Thyroid gland (tissue), 4 donors: ENCODE results near the gene KRTAP10-3. TPM values are rescaled to one million over a fixed set of nuclear protein-coding genes. Genes with fewer than 3 reads are reported as not detected.
"Not testable (repeated sequence)": the region's sequence is repeated elsewhere in the genome, so short reads cannot be mapped to it uniquely, and the experiment has no call there.

Experiments
- DNase-seq, 2 donors: peaks; one replicate each; pipeline ENCODE4 v3.0.0-alpha.2; 2019
- H3K27ac ChIP-seq, 3 donors: fragments of 200-600 bp; sonication (generic); 1 replicate in 2 of 3; 2 replicates in 1 of 3; pipeline ENCODE4 v1.5.1; 2016 to 2019; ENCODE audit warnings: mild to moderate bottlenecking in 1 of 3, moderate library complexity in 1 of 3
- H3K27me3 ChIP-seq: fragments of 200-600 bp; sonication (generic); one replicate; pipeline ENCODE4 v1.5.1; 2019
- H3K36me3 ChIP-seq, 2 donors: fragments of 200-600 bp; sonication (generic); one replicate each; pipeline ENCODE4 v1.5.1; 2016 to 2019
- H3K4me1 ChIP-seq, 2 donors: fragments of 200-600 bp; sonication (generic); one replicate each; pipeline ENCODE4 v1.5.1; 2017 to 2019
- H3K4me3 ChIP-seq, 3 donors: fragments of 200-600 bp; sonication (generic); replicated peaks in 1 of 3; 1 replicate in 2 of 3; 2 replicates in 1 of 3; pipeline ENCODE4 v1.5.1; 2016; ENCODE audit warnings: mild to moderate bottlenecking in 1 of 3
- H3K9me3 ChIP-seq: fragments of 200-600 bp; sonication (generic); one replicate; pipeline ENCODE4 v1.5.1; 2017
- CTCF ChIP-seq, 6 experiments: fragments of 200-600 bp in 3 of 6; fragments of 450-650 bp in 3 of 6; sonication (generic) in 3 of 6; IDR thresholded peaks; one replicate each; pipeline ENCODE4 v1.5.1; 2016 to 2019; ENCODE audit warnings: antibody characterized with exemption in 6 of 6, mild to moderate bottlenecking in 2 of 6, inconsistent platforms in 1 of 6, moderate library complexity in 1 of 6
- POLR2A ChIP-seq, 2 donors: fragments of 450-650 bp; IDR thresholded peaks; one replicate each; pipeline ENCODE4 v1.6.1; 2017; ENCODE audit warnings: antibody characterized with exemption in 2 of 2, mild to moderate bottlenecking in 2 of 2, moderate library complexity in 1 of 2
- WGBS, 2 donors: methylation state at CpG; one replicate each; pipeline ENCODE4 v1.1.5; 2017; 5-methylcytosine and 5-hydroxymethylcytosine counted together
- intact Hi-C: fragments of 100-400 bp; cut with DNase I; formaldehyde crosslinking; loops from one replicate; pipeline ENCODE4 v1.15.1; 2023
- total RNA-seq, 4 donors: library from RNA; depleted of rRNA; stranded (reverse); fragments of >200 nt; gene quantifications; one replicate each; pipeline ENCODE4 v1.2.3, GENCODE V29; 2016

The KRTAP10-3 gene
- total RNA-seq, 4 donors from 2014 or later: not detected

- intact Hi-C loops: no loop called here
- Histone ChIP-seq H3K4me1 (no peaks in the 10 kb centered on the region), H3K9me3 (no peaks in the 10 kb centered on the region), H3K27ac (no peak overlapping the region), H3K27me3 (no peaks in the 10 kb centered on the region), H3K4me3 (no peak overlapping the region), H3K36me3 (no peaks in the 10 kb centered on the region)
- no peak for DNase-seq
- WGBS, 2 donors: 89 to 91% methylated on average over 3 of the region's 3 CpGs
- no peak for TF ChIP-seq POLR2A (IDR thresholded peaks at IDR 0.05)
- no peak for TF ChIP-seq CTCF (IDR thresholded peaks at IDR 0.05)
These were observed 22.6 kb upstream of the KRTAP10-3 start for GRCh38 chr21:44581158-44581557.

GRCh38 chr21:44580231-44580821 is 21.7 kb upstream of the KRTAP10-3 start, which contains the start of gene KRTAP10-5:
KRTAP10-5 (minus strand) TSS chr21:44580604; CDS start chr21:44580578, 26 bp downstream.
- intact Hi-C loops, H3K36me3 ChIP-seq, H3K9me3 ChIP-seq, H3K4me1 ChIP-seq, H3K4me3 ChIP-seq, H3K27ac ChIP-seq, H3K27me3 ChIP-seq, DNase-seq: not testable (repeated sequence)
- 51 to 59% methylated on average over 17 to 18 of the region's 19 CpGs for WGBS, 2 donors

- Histone ChIP-seq H3K4me1 (no peaks in the 10 kb centered on the region), H3K27ac (no peak overlapping the region), H3K9me3 (no peaks in the 10 kb centered on the region), H3K4me3 (no peak overlapping the region), H3K36me3 (no peaks in the 10 kb centered on the region), H3K27me3 (no peaks in the 10 kb centered on the region)
- DNase-seq: no peak
- 72 to 82% methylated on average over 7 of the region's 7 CpGs for WGBS, 2 donors
- intact Hi-C loops: no loop called here
- TF ChIP-seq CTCF (IDR thresholded peaks at IDR 0.05) (no peak), POLR2A (IDR thresholded peaks at IDR 0.05) (no peak)
These were observed 21.2 kb upstream of the KRTAP10-3 start for GRCh38 chr21:44579833-44580144.

- TF ChIP-seq POLR2A (IDR thresholded peaks at IDR 0.05): no peak
- no peak for TF ChIP-seq CTCF (IDR thresholded peaks at IDR 0.05)
- Histone ChIP-seq H3K4me3 (no peak overlapping the region), H3K9me3 (no peaks in the 10 kb centered on the region), H3K27ac (no peak overlapping the region), H3K36me3 (no peaks in the 10 kb centered on the region), H3K27me3 (no peaks in the 10 kb centered on the region), H3K4me1 (no peaks in the 10 kb centered on the region)
- intact Hi-C loops: no loop called here
- DNase-seq: no peak
- 82 to 84% methylated on average over 13 to 16 of the region's 22 CpGs for WGBS, 2 donors
These were observed 20.6 kb upstream of the KRTAP10-3 start for GRCh38 chr21:44579056-44579832.

GRCh38 chr21:44578371-44579055 is 19.9 kb upstream of the KRTAP10-3 start:
- intact Hi-C loops: no loop called here
- no peak for TF ChIP-seq POLR2A (IDR thresholded peaks at IDR 0.05)
- no peak for TF ChIP-seq CTCF (IDR thresholded peaks at IDR 0.05)
- WGBS, 2 donors: 88 to 97% methylated on average over 13 to 16 of the region's 17 CpGs
- Histone ChIP-seq H3K36me3 (no peaks in the 10 kb centered on the region), H3K4me1 (no peaks in the 10 kb centered on the region), H3K27me3 (no peaks in the 10 kb centered on the region), H3K9me3 (no peaks in the 10 kb centered on the region), H3K4me3 (no peak overlapping the region), H3K27ac (no peak overlapping the region)
- DNase-seq: no peak
